Right cardiac atrium (tissue), 5 donors: Measurements from ENCODE around the gene TFAP2D. TPM values are rescaled to one million over a fixed set of nuclear protein-coding genes. Genes with fewer than 3 reads are reported as not detected.

Experiments used
- ATAC-seq, 2 donors: fragments of 200-7000 bp; cut with Tn5 transposase; one replicate each; pipeline versions ENCODE4 v1.8.0 to v1.9.1; 2020; ENCODE audit warnings: moderate library complexity in 2 of 2, mild to moderate bottlenecking in 1 of 2
- DNase-seq, 3 donors: peaks; one replicate each; pipeline ENCODE4 v3.0.0-alpha.2; 2020
- H3K27ac ChIP-seq: one replicate; pipeline ENCODE4 v1.5.1; 2013; ENCODE audit warnings: mild to moderate bottlenecking, low read length, control low read depth, moderate library complexity
- H3K27me3 ChIP-seq: one replicate; pipeline ENCODE4 v1.6.1; 2013; ENCODE audit not compliant: control insufficient read depth, insufficient read depth
- H3K4me1 ChIP-seq: one replicate; pipeline ENCODE4 v1.6.1; 2013; ENCODE audit warnings: low read length; ENCODE audit not compliant: control insufficient read depth, insufficient read depth
- H3K4me3 ChIP-seq: one replicate; pipeline ENCODE4 v1.5.1; 2013; ENCODE audit warnings: low read length, control low read depth
- H3K9me3 ChIP-seq: one replicate; pipeline ENCODE4 v1.6.1; 2013; ENCODE audit warnings: low read length; ENCODE audit not compliant: control insufficient read depth
- WGBS: extraction: QIAGEN DNeasy Blood & Tissue Kit; methylation state at CpG from one replicate; pipeline ENCODE4 v1.1.7; 2013; 5-methylcytosine and 5-hydroxymethylcytosine counted together
- intact Hi-C, 4 donors: fragments of 100-400 bp; cut with DNase I; formaldehyde crosslinking; loops; one replicate each; pipeline versions ENCODE4 v1.11.0 to v1.14.0; 2022 to 2023
- polyA plus RNA-seq: library from polyadenylated mRNA; stranded (reverse); fragments of 200-250 nt; gene quantifications from one replicate; pipeline ENCODE4 v1.2.3, GENCODE V29; 2013
- total RNA-seq, 4 donors: library from RNA; stranded (reverse); fragmentation: NEBNext Ultra II Directional; extraction: Animal tissue kit (Norgen Biotek cat#: 25700); gene quantifications; one replicate each; pipeline ENCODE4 v1.2.1, GENCODE V29; 2021
- donor health status: healthy with polysubstance abuse.
- donor health status: DM: no; HTN: yes; CAD: no.
- donor health status: DM: no; HTN: no; CAD: no.
- donor health status: DM: no; HTN: yes; CAD: no; lungs with severe emphysema.
- donor health status: DM: yes; HTN: yes; CAD: no.

The TFAP2D gene
- total and polyA plus RNA-seq, 5 donors: not detected

GRCh38 chr6:50708664-50709365, 4.5 kb upstream of the TFAP2D start:
- DNase-seq (no peak), ATAC-seq (no peak)
- intact Hi-C loops: no loop called here
- WGBS: 7% methylated on average over 22 of the region's 22 CpGs
- Histone ChIP-seq H3K4me3 (no peak overlapping the region), H3K4me1 (no peaks in the 10 kb centered on the region), H3K9me3 (no peaks in the 10 kb centered on the region), H3K27me3 (no peaks in the 10 kb centered on the region), H3K27ac (no peak overlapping the region)

GRCh38 chr6:50709366-50709734, 4.0 kb upstream of the TFAP2D start:
- Histone ChIP-seq H3K4me3 (no peak overlapping the region), H3K4me1 (no peaks in the 10 kb centered on the region), H3K27me3 (no peaks in the 10 kb centered on the region), H3K27ac (no peak overlapping the region), H3K9me3 (no peaks in the 10 kb centered on the region)
- intact Hi-C loops: no loop called here
- no peak for ATAC-seq
- DNase-seq: no peak
- 5% methylated on average over 6 of the region's 6 CpGs for WGBS

DNA sequence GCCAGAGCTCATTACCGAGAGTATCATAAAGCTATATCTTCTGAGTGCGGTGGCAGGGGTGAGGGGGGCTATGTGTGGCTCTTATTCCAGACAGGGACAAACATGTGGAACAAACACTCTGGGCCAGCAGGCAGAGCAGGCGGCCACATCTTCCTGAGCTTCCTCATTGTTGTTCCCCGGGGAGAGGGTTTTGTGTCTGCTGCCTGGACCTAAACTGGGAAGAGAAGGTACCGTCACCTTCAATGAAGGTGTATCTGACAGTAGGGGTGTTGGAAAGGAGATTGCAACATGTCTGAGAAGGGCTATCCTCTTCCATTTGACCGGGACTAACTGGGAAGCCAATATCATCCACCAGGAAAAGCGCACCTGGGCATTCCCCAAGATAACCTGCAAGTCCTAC, 1.6 kb upstream of the TFAP2D start:
- ATAC-seq (no peak), DNase-seq (no peak)
- no peak overlapping the region for H3K4me3 ChIP-seq
- WGBS: 13% methylated on average over 7 of the region's 7 CpGs
- no peaks in the 10 kb centered on the region for H3K9me3 ChIP-seq
- no peaks in the 10 kb centered on the region for H3K4me1 ChIP-seq
- H3K27me3 ChIP-seq: no peaks in the 10 kb centered on the region
- no peak overlapping the region for H3K27ac ChIP-seq
- intact Hi-C loops: no loop called here

GRCh38 chr6:50712291-50712690, 1.0 kb upstream of the TFAP2D start:
- intact Hi-C loops: no loop called here
- WGBS: 2% methylated on average over 2 of the region's 2 CpGs

GRCh38 chr6:50713977-50714486, 706 bp downstream of the TFAP2D start:
- WGBS: 3% methylated on average over 27 of the region's 27 CpGs
- intact Hi-C loops: no loop called here
- Histone ChIP-seq H3K4me1 (no peaks in the 10 kb centered on the region), H3K9me3 (no peaks in the 10 kb centered on the region), H3K4me3 (no peak overlapping the region), H3K27me3 (no peaks in the 10 kb centered on the region), H3K27ac (no peak overlapping the region)
- DNase-seq: no peak
- ATAC-seq: no peak

More at GRCh38 chr6:50712291-50712690, 1.0 kb upstream of the TFAP2D start:
- no peaks in the 10 kb centered on the region for H3K9me3 ChIP-seq
- DNase-seq (no peak), ATAC-seq (no peak)
- H3K4me3 ChIP-seq: no peak overlapping the region
- no peaks in the 10 kb centered on the region for H3K27me3 ChIP-seq
- no peak overlapping the region for H3K27ac ChIP-seq
- H3K4me1 ChIP-seq: no peaks in the 10 kb centered on the region

DNA sequence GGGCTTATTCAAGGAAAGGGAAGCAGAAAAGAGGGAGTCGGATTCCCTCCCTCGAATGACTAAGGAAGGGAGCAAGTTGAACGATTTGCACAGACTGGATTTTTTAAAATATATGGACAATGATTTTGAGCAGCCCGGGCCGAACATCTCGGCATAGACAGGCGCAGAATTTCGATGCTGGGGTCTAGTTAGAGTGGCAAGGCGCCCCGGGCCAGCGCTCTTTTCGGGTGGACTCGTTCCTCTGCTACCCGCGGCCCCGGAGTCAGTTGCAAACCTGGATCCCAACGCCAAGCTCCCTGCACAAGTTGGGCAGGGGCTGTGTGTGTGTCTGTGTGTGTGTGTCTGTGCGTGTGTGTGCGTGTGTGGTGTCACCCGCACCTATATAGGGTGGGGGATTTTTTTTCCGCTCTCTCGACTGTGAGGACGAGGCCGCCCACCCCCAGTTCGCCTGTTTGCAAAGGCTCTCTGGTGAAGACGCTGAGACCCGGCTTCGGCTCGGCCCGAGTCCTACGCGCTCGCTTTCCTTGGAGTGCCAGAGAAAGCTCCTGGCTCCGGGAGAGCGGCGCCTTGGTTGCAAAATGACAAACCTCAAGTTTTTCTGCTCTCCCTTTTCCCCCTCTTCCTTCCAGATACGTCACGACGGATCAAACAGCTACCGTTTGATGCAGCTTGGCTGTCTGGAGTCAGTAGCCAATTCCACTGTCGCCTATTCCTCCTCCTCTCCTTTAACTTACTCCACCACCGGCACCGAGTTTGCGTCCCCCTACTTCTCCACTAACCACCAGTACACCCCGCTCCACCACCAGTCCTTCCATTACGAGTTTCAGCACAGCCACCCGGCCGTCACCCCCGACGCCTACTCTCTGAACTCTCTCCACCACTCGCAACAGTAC, 1.4 kb downstream of the TFAP2D start:
- WGBS: 1% methylated on average over 51 of the region's 51 CpGs
- intact Hi-C loops: no loop called here
- H3K9me3 ChIP-seq: no peaks in the 10 kb centered on the region
- ATAC-seq: no peak
- no peaks in the 10 kb centered on the region for H3K27me3 ChIP-seq
- DNase-seq: peak in 1 of 3 donors; percentile 41
- no peak overlapping the region for H3K4me3 ChIP-seq
- no peak overlapping the region for H3K27ac ChIP-seq
- H3K4me1 ChIP-seq: no peaks in the 10 kb centered on the region

DNA sequence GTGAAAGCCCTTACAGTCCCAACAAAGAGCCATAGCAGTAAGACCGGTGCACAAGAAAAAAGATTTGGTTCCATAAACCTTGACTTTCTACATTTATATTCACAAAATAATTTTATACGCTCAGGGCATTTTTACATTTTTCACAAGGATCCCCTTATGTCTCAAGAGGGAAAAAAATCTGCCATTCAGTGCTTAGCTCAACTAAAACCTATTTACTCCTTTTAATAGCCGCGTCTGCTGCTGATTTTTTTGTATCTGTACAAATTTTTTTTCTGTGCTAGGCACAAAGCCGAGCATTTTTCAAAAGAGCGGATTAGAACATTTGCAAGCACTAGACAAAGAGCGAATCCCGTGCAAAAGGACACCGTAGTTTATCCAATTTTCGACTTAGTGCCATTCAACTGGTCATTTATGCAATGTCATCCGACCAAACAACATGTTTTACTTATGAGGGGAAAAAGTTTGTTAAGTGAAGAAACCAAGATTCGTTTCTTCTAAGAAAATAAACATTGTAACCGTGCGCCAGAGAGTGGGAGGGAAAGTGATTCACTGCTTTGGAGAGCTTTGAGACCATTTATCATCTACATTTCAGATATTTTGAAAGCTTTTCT, 3.7 kb downstream of the TFAP2D start:
- Histone ChIP-seq H3K9me3 (no peaks in the 10 kb centered on the region), H3K4me1 (no peaks in the 10 kb centered on the region), H3K27ac (no peak overlapping the region), H3K27me3 (peaks cover 3% of the 10 kb centered on the region), H3K4me3 (no peak overlapping the region)
- intact Hi-C loops: no loop called here
- ATAC-seq (no peak), DNase-seq (no peak)
- 2% methylated on average over 14 of the region's 14 CpGs for WGBS

GRCh38 chr6:50717734-50718457, 4.6 kb downstream of the TFAP2D start:
- DNase-seq: no peak
- no peak overlapping the region for H3K4me3 ChIP-seq
- 2% methylated on average over 9 of the region's 9 CpGs for WGBS
- no peaks in the 10 kb centered on the region for H3K4me1 ChIP-seq
- peaks cover 3% of the 10 kb centered on the region for H3K27me3 ChIP-seq
- intact Hi-C loops: no loop called here
- H3K9me3 ChIP-seq: no peaks in the 10 kb centered on the region
- no peak overlapping the region for H3K27ac ChIP-seq
- no peak for ATAC-seq

DNA sequence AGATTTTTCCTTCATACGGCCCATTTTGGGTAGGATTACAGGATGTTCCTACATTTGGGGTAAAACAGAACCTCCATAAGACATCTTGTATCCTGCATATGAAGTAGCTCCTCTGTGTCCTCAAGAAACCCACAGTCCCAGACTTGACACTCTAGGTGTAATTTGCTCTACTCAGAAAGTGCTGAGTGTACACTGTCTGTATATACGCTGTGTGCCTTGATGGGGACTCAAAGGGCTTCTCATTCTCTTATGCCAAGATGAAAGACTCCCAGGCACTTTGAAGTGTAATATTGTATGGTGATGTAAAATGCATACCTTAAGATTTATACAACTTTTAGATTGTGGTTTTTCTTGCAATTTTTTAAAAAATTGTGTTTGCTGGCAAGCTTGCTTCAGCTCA, 5.2 kb downstream of the TFAP2D start:
- no peaks in the 10 kb centered on the region for H3K9me3 ChIP-seq
- no peak for ATAC-seq
- DNase-seq: no peak
- WGBS: 19% methylated on average over 2 of the region's 2 CpGs
- intact Hi-C loops: no loop called here
- H3K27me3 ChIP-seq: peaks cover 3% of the 10 kb centered on the region
- H3K4me1 ChIP-seq: no peaks in the 10 kb centered on the region
- no peak overlapping the region for H3K4me3 ChIP-seq
- no peak overlapping the region for H3K27ac ChIP-seq

DNA sequence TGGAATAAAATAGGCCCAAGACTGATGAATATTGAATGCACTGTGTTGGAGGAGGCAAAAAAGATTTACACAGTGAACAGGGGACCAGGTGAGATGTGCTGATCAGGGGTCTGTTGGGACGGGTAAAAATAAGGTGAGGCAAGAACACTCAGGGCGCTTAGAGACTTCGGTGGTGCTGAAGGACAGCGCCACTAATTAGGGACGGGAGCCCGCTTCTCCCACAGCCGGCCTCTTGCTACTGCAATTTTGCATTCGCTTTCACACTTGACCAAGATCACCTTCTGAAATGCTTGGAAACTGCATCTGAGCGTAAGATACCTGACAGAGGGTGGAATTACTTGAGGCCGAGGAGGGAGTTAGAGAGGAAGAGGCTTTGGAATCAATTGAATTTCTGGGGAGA, 7.3 kb downstream of the TFAP2D start:
- no peak overlapping the region for H3K4me3 ChIP-seq
- H3K4me1 ChIP-seq: no peaks in the 10 kb centered on the region
- no peak overlapping the region for H3K27ac ChIP-seq
- no peaks in the 10 kb centered on the region for H3K9me3 ChIP-seq
- WGBS: 4% methylated on average over 10 of the region's 10 CpGs
- intact Hi-C loops: no loop called here
- ATAC-seq (no peak), DNase-seq (no peak)
- peaks cover 5% of the 10 kb centered on the region for H3K27me3 ChIP-seq
